Measurements from ENCODE around the gene HERC2.

- no peak for TF ChIP-seq CTCF (IDR thresholded peaks at IDR 0.05 in 8 of 11, conservative IDR thresholded peaks at IDR 0.05 in 3 of 11)
- no peak for TF ChIP-seq POLR2AphosphoS5 (IDR thresholded peaks at IDR 0.05)
- no peak for TF ChIP-seq POLR2A (IDR thresholded peaks at IDR 0.05)
Observed at GRCh38 chr15:28081594-28081993, 240.4 kb downstream of the HERC2 start.

Data from spleen (tissue), 7 donors.